Measurements from ENCODE around the gene ZNF714.

GRCh38 chr19:21134934-21135366 lies 52.9 kb downstream of the ZNF714 start:
- no peak for TF ChIP-seq EZH2 (IDR thresholded peaks at IDR 0.05; ENCODE audit: low read length, unreplicated experiment)
- no peak for TF ChIP-seq CTCF (conservative IDR thresholded peaks at IDR 0.05; ENCODE audit: low read depth, low read length)
- TF ChIP-seq EZH2phosphoT487 (IDR thresholded peaks at IDR 0.05; ENCODE audit: borderline replicate concordance, low read length) = no peak

Measured in PC-3 (cell line).